GM12873 (cell line): ENCODE results near the gene SIRPA.

Source experiments
- TF ChIP-seq, protein P1 (sequence below): IDR thresholded peaks from 2 replicates; pipeline ENCODE4 v1.5.1; 2012; ENCODE audit warnings: low read depth, mild to moderate bottlenecking, moderate library complexity, low read length, control low read depth; ENCODE audit not compliant: insufficient read depth; ENCODE audit errors: missing control alignments

Gene SIRPA

DNA sequence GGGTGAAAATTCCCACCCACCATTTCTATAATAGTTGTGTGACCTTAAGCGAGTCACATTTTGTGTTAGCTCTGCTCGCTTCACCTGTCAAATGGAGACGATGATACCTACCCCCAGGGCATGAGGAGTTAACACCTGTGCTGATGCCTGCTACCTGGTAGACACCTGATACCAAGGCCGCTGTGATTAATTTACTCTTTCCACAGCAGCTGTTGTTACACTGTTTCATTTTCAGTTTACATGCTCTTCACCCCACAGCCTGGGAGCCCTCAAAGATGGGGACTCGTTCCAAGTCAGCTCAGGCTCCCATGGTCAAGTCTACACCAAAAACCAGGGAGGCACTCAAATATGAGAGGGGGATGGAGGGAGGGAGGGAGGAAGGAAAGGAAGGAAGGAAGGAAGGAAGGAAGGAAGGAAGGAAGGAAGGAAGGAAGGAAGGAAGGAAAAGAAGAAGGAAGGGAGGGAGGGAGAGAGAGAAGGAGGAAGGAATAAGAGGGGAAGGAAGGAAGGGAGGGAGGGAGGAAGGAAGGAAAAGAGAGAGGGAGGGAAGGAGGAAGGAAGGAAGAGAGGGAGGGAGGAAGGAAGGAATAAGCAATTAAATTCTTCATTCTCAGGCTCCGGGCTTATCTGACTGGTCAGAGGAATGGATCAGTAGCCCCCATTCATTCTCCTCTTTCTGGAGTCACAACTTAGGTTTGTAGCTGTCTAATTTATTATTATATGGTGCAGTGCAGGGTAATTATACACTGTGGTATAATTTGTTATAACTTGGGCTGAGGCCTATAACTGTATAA is 57.7 kb downstream of the SIRPA start:
- TF ChIP-seq, protein P1, sequence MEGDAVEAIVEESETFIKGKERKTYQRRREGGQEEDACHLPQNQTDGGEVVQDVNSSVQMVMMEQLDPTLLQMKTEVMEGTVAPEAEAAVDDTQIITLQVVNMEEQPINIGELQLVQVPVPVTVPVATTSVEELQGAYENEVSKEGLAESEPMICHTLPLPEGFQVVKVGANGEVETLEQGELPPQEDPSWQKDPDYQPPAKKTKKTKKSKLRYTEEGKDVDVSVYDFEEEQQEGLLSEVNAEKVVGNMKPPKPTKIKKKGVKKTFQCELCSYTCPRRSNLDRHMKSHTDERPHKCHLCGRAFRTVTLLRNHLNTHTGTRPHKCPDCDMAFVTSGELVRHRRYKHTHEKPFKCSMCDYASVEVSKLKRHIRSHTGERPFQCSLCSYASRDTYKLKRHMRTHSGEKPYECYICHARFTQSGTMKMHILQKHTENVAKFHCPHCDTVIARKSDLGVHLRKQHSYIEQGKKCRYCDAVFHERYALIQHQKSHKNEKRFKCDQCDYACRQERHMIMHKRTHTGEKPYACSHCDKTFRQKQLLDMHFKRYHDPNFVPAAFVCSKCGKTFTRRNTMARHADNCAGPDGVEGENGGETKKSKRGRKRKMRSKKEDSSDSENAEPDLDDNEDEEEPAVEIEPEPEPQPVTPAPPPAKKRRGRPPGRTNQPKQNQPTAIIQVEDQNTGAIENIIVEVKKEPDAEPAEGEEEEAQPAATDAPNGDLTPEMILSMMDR = no peak

DNA sequence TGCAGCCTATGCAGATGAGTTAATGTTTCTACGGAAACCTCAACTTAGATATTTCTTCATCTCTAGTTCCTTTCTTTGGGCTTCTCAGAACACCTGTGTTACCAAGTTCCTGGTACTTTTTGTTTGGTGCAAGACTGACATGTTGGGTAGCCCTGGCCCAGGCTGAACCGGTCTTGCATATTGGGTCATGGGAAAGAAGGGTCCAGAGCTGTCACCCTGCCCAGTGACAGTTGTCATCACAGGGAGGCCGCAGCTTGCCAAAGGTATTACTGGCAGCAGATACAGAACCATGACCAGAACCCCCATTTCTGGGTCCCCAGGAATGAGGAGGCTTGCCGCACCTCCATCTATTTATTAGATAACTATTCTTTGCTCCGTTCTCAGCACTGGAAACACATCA is 58.4 kb downstream of the SIRPA start:
- TF ChIP-seq, protein P1 = no peak

DNA sequence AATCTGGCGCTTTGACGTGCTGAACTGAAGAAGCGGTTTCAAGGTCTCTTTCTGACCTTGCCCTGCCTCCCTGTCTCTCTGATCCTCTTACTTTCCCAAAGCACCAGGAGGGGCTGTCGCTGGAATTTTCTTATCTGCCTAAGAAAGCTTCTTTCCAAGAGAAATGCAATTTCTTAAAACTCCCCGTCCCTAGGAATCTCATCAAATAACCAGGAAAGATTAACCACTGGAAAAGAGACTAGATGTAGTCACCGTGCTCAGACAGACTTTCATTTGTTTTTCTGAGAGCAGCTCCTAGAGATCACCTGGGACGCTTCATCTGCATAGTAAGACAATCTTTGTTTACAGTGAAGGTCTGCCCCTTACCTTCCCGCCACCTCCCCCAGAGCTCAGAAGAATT is 60.0 kb downstream of the SIRPA start:
- TF ChIP-seq, protein P1 = no peak

DNA sequence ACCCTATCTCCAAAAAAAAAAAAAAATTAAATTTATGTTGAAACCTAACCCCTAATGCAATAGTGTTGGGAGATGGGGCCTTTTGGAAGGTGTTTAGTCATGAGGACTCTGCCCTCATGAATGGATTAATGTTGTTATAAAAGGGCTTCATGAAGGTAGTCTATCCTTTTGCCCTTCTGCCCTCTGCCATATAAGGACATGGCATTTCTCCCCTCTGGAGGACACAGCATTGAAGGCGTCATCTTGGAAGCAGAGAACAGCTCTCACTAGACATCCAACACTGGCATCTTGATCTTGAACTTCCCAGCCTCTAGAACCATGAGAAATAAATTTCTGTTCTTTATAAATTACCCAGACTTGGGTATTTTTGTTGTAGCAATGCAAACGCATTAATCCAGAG is 63.2 kb downstream of the SIRPA start:
- TF ChIP-seq, protein P1 = no peak

DNA sequence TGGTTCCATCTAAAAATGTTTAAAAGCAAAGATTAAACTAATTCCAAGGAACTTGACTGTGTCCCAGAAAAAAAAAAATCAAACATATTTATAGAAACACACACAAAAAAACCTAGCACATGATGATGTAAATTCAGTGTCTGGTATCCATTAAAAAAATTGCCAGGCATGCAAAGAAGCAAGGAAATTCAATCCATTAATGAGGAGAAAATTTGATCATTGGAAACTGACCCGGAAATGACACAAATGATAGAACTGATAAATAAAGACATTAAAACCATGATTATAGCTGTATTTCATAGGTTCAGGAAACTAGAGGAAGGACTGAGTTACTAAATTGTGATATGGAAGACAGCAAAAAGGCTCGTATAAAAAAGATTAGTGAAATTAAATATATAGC is 63.9 kb downstream of the SIRPA start:
- TF ChIP-seq, protein P1 = no peak

DNA sequence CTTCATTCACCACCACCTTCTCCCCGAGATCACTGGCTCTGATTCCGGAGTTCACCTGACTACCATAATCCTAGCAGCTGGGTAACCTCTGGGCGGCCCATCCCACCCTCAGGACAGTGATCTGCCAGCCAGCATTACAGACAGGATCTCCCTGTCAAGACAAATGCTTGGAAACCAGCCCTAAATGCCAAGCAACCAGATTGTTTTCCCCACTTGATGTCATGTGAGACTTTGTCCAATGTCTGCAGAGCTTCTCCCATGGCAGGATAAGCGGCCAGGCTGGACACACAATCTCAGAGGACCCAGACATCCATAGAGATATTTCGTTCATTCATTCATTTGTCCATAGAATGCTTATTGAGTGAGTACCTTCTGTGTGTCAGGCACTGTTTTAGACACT is 66.2 kb downstream of the SIRPA start:
- TF ChIP-seq, protein P1 = no peak

DNA sequence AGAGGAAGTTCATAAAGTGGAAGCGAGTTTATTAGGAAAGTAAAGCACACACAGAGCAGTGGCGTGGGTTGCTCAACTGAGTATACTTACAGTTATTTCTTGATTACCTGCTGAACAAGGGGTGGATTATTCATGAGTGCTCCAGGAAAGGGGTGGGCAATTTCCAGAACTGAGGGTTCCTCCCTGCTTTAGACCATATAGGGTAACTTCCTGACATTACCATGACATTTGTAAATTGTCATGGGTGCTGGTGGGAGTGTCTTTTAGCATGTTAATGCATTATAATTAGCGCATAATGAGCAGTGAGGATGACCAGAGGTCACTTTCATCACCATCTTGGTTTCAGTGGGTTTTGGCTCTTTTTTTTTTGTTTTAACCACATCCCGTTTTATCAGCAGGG is 68.9 kb downstream of the SIRPA start:
- TF ChIP-seq, protein P1 = no peak
